Testis (tissue), 3 donors: ENCODE data around the gene ZNF443. TPM values are rescaled to one million over a fixed set of nuclear protein-coding genes. Genes with fewer than 3 reads are reported as not detected.
"Not testable (repeated sequence)": the region's sequence is repeated elsewhere in the genome, so short reads cannot be mapped to it uniquely, and the experiment has no call there.

Experiments used
- DNase-seq: peaks from one replicate; pipeline ENCODE4 v3.0.0-alpha.2; 2019
- H3K27ac ChIP-seq, 2 donors: fragments of 200-600 bp; sonication (generic); one replicate each; pipeline ENCODE4 v1.5.1; 2019
- H3K27me3 ChIP-seq: fragments of 200-600 bp; sonication (generic); one replicate; pipeline ENCODE4 v1.5.1; 2019
- H3K36me3 ChIP-seq: fragments of 200-600 bp; sonication (generic); one replicate; pipeline ENCODE4 v1.5.1; 2017; ENCODE audit warnings: low read depth; ENCODE audit errors: missing control alignments
- H3K4me1 ChIP-seq: fragments of 200-600 bp; sonication (generic); one replicate; pipeline ENCODE4 v1.5.1; 2019
- H3K4me3 ChIP-seq, 2 donors: fragments of 200-600 bp; sonication (generic); one replicate each; pipeline ENCODE4 v1.5.1; 2017 to 2019
- H3K9me3 ChIP-seq: fragments of 200-600 bp; sonication (generic); one replicate; pipeline ENCODE4 v1.5.1; 2017
- POLR2A ChIP-seq: fragments of 450-650 bp; IDR thresholded peaks from one replicate; pipeline ENCODE4 v1.6.1; 2017; ENCODE audit warnings: antibody characterized with exemption, mild to moderate bottlenecking, moderate library complexity
- WGBS, 2 donors: methylation state at CpG; one replicate each; pipeline ENCODE4 v1.1.5; 2018; 5-methylcytosine and 5-hydroxymethylcytosine counted together
- intact Hi-C: fragments of 100-400 bp; cut with DNase I; formaldehyde crosslinking; loops from one replicate; pipeline ENCODE4 v1.15.1; 2023; ENCODE audit warnings: low total_unique reads
- polyA plus RNA-seq: library from polyadenylated mRNA; stranded (reverse); fragments of 350-450 nt; fragmentation: Illumina TruSeq; extraction: RNeasy Lipid Tissue Mini Kit (QIAGEN cat#74804); gene quantifications from one replicate; pipeline ENCODE4 v1.2.3, GENCODE V29; 2014; ENCODE audit warnings: low read depth, low replicate concordance; ENCODE audit not compliant: insufficient read depth
- total RNA-seq, 2 donors: library from RNA; depleted of rRNA; stranded (reverse); fragments of >200 nt; gene quantifications; one replicate each; pipeline ENCODE4 v1.2.3, GENCODE V29; 2016
- TF ChIP-seq, protein P1 (sequence below), 3 experiments: fragments of 450-650 bp in 2 of 3; fragments of 200-600 bp in 1 of 3; sonication (generic) in 1 of 3; IDR thresholded peaks; one replicate each; pipeline ENCODE4 v1.5.1; 2016 to 2019; ENCODE audit warnings: antibody characterized with exemption in 3 of 3, mild to moderate bottlenecking in 2 of 3, moderate library complexity in 1 of 3

The ZNF443 gene
- total and polyA plus RNA-seq, 3 donors from 2014 or later = 2.2 to 5.0 (median 4.1) TPM

GRCh38 chr19:12484011-12484370 is 43.2 kb upstream of the ZNF443 start:
- Histone ChIP-seq H3K4me3 (peak overlapping the region; percentile 82 to 96), H3K27me3 (no peaks in the 10 kb centered on the region), H3K9me3 (no peaks in the 10 kb centered on the region), H3K27ac (peak overlapping the region; percentile 51 to 81), H3K4me1 (peaks cover 6% of the 10 kb centered on the region), H3K36me3 (no peaks in the 10 kb centered on the region)
- WGBS, 2 donors = 0 to 1% methylated on average over 13 of the region's 13 CpGs
- DNase-seq = no peak
- TF ChIP-seq POLR2A = no peak
- TF ChIP-seq, protein P1, sequence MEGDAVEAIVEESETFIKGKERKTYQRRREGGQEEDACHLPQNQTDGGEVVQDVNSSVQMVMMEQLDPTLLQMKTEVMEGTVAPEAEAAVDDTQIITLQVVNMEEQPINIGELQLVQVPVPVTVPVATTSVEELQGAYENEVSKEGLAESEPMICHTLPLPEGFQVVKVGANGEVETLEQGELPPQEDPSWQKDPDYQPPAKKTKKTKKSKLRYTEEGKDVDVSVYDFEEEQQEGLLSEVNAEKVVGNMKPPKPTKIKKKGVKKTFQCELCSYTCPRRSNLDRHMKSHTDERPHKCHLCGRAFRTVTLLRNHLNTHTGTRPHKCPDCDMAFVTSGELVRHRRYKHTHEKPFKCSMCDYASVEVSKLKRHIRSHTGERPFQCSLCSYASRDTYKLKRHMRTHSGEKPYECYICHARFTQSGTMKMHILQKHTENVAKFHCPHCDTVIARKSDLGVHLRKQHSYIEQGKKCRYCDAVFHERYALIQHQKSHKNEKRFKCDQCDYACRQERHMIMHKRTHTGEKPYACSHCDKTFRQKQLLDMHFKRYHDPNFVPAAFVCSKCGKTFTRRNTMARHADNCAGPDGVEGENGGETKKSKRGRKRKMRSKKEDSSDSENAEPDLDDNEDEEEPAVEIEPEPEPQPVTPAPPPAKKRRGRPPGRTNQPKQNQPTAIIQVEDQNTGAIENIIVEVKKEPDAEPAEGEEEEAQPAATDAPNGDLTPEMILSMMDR (IDR thresholded peaks at IDR 0.05) = no peak
- intact Hi-C loops = no loop called here

DNA sequence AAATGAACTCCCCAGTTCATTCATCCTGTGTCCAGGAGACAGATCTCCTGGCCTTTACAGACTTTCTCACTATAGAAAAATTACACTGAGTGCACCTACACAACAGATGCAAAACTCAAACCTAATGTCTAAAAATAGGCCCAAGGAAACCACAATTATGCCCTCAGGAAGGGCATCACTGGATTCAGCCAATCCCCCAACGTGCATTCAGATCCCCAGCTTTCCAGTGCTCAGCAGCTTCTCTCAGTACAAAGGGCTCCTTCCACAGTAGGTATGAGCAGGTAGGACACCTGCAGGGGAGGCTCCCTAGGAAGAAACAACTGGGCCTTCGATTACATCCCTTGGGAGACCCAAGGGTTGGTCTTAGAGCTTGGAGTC is 41.7 kb upstream of the ZNF443 start:
- Histone ChIP-seq H3K27me3 (no peaks in the 10 kb centered on the region), H3K36me3 (no peaks in the 10 kb centered on the region), H3K9me3 (no peaks in the 10 kb centered on the region), H3K4me3 (no peak overlapping the region), H3K4me1 (peaks cover 6% of the 10 kb centered on the region), H3K27ac (no peak overlapping the region)
- TF ChIP-seq, protein P1 (IDR thresholded peaks at IDR 0.05) = no peak
- no peak for TF ChIP-seq POLR2A
- no peak for DNase-seq
- 77 to 78% methylated on average over 2 of the region's 2 CpGs for WGBS, 2 donors
- intact Hi-C loops = no loop called here

DNA sequence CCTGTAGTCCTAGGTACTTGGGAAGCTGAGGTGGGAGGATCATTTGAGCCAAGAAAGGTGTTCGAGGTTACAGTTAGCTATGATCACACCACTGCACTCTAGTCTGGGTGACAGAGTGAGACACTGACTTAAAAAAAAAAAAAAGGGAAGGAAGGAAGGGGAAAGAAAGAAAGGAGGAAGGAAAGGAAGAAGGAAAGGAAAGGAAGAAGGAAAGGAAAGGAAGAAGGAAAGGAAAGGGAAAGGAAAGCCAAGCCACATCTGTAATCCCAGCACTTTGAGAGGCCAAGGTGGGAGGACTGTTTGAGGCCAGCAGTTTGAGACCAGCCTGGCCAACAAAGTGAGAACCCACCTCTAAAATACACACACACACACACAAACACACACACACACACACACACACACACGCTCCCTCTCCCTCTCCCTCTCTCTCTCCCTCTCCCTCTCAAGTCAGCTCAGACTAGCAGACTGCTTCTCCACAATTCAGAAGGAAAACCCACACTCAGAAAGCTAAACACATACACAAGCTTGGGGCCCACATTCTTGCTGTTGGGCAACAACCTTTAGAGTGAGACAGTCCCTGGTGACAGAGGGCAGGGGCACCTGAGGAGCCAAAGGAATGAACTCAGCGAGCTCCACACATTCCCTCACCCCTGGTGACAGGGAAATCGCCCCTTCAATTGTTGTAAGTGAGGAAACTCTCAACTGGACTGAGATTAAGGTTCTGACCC is 41.1 kb upstream of the ZNF443 start:
- no peaks in the 10 kb centered on the region for H3K27me3 ChIP-seq
- H3K27ac ChIP-seq = no peak overlapping the region
- intact Hi-C loops = no loop called here
- DNase-seq = no peak
- no peak for TF ChIP-seq POLR2A
- TF ChIP-seq, protein P1 (IDR thresholded peaks at IDR 0.05) = no peak
- H3K4me3 ChIP-seq = no peak overlapping the region
- no peaks in the 10 kb centered on the region for H3K9me3 ChIP-seq
- no peaks in the 10 kb centered on the region for H3K36me3 ChIP-seq
- 74 to 75% methylated on average over 4 of the region's 4 CpGs for WGBS, 2 donors
- H3K4me1 ChIP-seq = peaks cover 6% of the 10 kb centered on the region

- 74 to 80% methylated on average over 5 of the region's 5 CpGs for WGBS, 2 donors
- no peak for DNase-seq
These were observed 37.6 kb upstream of the ZNF443 start for GRCh38 chr19:12478234-12478941.

GRCh38 chr19:12467651-12468050 is 26.8 kb upstream of the ZNF443 start:
- 89% methylated on average over 21 of the region's 33 CpGs; no CpG with 5 or more reads in 1 of the 2 donors for WGBS, 2 donors
- intact Hi-C loops = loop anchor here (5.0 kb wide), 1 partner anchor 690 kb away; no protein-coding TSS in a partner anchor
- not testable (repeated sequence) for H3K36me3 ChIP-seq

More at GRCh38 chr19:12478234-12478941, 37.6 kb upstream of the ZNF443 start:
- no peaks in the 10 kb centered on the region for H3K9me3 ChIP-seq
- no peak overlapping the region for H3K27ac ChIP-seq
- no peaks in the 10 kb centered on the region for H3K36me3 ChIP-seq
- H3K4me1 ChIP-seq = no peaks in the 10 kb centered on the region
- H3K27me3 ChIP-seq = no peaks in the 10 kb centered on the region
- TF ChIP-seq, protein P1 (IDR thresholded peaks at IDR 0.05) = no peak
- TF ChIP-seq POLR2A = no peak
- H3K4me3 ChIP-seq = no peak overlapping the region
- intact Hi-C loops = no loop called here

More at GRCh38 chr19:12467651-12468050, 26.8 kb upstream of the ZNF443 start:
- H3K4me3 ChIP-seq, DNase-seq, H3K9me3 ChIP-seq, H3K4me1 ChIP-seq, H3K27ac ChIP-seq, H3K27me3 ChIP-seq: not testable (repeated sequence)
